HG02973 (cell line): ENCODE results near the gene GPR55.
"Not testable (repeated sequence)": the region's sequence is repeated elsewhere in the genome, so short reads cannot be mapped to it uniquely, and the experiment has no call there.

Experiments used
- ATAC-seq: cut with Tn5 transposase; IDR thresholded peaks from one replicate; pipeline ENCODE4 v1.9.1; 2021; ENCODE audit warnings: moderate library complexity; ENCODE audit not compliant: unreplicated experiment

GPR55 gene

DNA sequence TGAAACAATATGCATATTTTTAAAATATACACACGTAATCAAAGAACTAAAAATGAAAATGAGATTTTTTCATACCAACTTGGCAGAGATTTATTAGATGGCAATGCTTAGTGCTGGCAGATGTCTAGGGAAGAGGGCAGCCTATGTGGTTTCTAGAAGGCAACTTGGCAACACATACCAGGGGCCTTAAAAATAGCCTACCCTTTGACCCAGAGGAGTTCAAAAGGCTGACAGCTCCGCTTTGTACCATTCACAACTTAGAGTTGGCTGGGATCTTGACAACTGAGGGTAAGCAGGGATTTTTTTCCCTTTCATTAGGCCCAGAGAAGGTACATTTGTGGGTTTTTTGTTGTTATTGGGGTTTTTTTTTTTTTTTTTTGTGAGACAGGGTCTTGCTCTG lies 26.4 kb upstream of the GPR55 start:
- no peak for ATAC-seq

DNA sequence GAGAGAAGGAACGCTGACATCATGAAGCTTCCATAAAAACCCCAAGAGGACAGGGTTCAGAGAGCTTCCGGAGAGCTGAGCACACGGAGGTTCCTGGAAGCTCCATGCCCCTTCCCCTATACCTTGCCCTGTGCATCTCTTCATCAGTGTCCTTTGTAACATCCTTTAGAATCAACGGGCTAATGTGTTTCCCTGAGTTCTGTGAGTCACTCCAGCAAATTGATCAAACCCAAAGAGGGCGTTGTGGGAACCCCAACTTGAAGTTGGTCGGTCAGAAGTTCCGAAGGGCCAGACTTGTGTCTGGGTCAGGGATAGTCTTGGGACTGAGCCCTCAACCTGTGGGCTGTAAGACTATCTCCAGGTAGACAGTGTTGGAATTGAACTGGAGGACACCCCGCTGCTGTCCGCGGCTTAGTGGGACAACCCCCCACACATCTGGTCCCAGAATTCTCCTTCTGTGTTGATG lies 25.9 kb upstream of the GPR55 start:
- ATAC-seq, result no peak

DNA sequence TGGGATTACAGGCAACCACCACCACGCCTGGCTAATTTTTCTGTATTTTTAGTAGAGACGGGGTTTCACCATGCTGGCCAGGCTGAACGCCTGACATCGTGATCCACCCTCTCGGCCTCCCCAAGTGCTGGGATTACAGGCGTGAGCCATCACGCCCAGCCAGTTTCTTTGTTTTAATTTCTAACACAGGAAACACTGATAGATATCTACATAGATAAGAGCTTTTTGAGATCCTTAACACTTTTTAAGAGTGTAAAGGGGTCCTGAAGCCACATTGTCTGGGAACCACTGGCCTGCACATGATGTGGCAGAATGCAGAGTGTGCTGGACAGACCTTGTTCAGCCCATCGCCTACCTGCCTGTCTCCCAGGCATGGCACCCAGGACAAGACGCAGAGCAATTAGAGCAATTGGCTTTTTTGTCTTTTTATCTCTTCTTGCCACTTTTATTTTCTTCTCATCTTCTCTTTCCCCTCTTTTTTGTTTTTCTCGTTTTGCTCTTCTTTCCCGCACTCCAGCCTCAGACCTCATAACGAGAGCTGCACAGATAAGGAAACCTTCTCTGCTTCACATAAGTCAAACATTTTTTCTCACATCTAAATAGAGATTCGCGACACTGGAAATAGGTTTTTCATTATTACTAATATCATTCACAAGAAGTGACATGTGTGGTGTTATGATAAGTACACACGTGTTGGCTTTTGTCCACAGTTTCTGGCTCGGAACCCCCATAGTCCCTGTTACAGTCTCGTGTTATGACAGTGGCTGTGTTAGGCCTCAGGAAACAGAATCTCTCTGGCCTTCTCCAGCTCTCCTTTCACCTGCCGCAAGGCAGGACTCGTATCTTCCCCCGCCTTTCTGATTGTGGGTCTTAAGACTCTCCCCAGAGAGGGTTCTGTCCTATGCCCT lies 25.2 kb upstream of the GPR55 start:
- peak; percentile 47 for ATAC-seq

DNA sequence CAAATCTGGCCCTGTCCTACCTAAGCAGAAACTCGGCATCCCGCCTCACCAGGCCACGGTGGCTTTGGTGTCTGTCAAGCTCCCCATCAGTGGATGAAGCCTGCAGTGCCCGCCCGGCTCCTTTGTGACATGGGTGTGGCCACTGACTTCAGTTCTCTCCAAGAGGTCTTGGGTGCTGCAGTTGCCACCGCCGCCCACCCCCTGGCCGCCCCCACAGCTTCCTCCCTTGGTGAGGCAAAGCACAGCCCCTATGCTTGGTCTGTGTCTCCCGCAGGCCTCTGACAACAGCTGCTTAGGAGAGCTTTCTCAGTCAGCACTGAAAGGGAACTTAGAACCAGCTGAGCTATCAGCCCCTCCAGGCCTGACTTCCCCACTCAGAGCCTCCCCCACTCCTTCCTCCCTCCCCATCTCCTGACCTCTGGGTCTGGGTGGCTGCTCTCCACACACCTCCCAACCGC lies 22.9 kb upstream of the GPR55 start:
- ATAC-seq, result peak; percentile 38

DNA sequence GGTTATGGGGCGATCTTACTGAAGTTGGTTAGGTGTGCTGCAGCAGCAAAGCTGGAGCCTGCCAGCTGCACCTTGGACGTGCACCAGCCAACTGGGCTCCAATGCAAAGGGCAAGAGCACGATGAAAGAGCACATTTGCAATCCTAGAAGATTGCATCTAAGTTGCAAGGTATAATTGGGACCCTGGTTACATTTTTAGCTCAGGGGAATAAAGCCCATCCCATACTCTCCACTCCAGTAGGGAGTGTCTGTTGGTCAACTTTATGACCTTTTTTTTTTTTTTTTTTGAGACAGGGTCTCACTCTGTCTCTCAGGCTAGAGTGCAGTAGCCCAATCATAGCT lies 22.2 kb upstream of the GPR55 start:
- no peak for ATAC-seq

DNA sequence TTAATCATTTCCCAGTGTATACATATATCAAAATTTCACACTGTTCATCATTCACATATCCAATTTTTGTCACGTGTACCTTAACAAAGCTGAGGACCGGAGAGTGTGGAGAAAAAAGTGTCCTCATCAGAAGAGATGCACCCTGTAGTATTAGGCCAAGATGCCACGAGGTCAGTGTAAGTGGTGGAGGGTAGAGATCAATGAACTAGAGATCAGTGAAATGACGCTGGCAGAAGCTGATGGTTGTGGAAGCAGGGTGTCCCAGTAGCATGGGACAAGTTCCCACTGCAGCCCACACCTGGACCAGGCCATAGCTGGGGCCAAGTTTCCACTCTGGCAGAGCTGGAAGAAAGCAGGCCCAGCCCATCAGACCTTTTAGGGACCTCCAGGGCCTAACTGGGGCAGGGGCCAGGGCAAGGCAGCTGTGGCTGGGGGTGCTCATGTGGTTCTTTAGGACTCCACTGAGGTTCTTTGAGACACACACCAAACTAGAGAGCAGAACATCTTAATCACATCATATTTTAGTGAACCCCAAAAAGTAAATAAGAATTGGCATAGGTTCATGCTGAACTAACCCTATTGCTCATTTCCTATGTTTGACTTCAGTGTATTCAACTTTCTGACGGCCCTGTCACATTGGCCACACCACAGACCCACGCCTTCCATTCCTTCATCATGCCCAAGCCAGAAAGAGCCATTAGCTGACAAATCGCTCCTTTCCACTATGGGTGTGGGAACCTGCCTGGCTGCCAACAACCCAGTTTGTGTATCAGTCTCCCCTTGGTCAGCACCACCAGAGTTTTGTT lies 21.6 kb upstream of the GPR55 start:
- ATAC-seq, result no peak

DNA sequence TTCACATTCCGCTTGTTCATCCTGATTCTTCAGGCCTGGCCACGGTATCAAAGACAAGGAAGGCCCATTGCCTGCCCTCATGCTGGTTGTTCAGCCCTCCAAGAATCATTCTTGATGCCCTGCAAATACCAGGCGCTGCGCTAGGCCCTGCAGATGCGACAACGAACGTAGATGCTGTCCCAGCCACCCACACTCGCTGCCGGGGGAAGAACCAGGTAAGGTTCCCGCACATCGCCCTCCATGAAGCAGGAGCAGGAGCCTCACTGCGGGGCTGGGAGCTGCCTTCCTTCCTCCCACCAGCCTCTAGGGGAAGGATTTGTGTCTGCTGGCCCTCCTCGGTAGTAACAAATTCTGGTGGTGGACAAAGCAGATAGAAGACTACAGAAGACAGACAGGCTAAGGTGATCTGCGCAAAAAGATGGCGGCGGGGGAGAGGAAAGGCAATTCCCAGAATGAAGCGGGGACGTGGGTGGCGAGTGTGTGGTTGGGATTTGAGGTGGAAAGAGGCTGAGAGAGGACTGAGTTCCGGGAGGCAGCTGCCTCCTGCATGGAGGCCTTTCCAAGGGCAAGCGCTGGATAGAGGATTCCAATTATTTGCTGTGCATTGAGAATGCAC lies 19.8 kb upstream of the GPR55 start:
- no peak for ATAC-seq

DNA sequence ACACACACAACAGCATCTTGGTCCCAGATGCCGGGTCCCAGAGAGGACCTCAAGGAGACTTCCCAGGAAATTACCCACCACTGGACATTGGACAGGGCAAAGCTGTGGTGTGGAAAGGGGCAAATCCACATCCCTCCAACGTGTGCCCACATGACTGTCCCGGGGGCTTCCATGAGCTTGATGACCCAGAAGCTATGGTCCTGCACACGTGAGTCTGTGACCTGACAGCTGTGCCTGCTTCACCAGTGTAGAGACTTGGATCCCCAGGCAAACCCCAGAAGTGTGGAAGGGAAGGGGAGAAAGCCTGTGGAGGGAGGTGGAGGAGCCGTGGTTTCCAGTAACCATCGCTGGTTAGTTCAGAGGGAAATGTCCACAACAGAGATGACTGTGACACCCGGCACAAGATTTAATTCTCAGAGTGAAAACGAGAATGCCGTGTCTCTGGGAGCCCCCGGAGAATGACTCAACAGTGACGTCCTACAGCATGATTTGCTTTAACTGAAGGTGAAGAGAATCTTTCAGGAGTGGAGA lies 19.1 kb upstream of the GPR55 start:
- peak; percentile 59 for ATAC-seq

DNA sequence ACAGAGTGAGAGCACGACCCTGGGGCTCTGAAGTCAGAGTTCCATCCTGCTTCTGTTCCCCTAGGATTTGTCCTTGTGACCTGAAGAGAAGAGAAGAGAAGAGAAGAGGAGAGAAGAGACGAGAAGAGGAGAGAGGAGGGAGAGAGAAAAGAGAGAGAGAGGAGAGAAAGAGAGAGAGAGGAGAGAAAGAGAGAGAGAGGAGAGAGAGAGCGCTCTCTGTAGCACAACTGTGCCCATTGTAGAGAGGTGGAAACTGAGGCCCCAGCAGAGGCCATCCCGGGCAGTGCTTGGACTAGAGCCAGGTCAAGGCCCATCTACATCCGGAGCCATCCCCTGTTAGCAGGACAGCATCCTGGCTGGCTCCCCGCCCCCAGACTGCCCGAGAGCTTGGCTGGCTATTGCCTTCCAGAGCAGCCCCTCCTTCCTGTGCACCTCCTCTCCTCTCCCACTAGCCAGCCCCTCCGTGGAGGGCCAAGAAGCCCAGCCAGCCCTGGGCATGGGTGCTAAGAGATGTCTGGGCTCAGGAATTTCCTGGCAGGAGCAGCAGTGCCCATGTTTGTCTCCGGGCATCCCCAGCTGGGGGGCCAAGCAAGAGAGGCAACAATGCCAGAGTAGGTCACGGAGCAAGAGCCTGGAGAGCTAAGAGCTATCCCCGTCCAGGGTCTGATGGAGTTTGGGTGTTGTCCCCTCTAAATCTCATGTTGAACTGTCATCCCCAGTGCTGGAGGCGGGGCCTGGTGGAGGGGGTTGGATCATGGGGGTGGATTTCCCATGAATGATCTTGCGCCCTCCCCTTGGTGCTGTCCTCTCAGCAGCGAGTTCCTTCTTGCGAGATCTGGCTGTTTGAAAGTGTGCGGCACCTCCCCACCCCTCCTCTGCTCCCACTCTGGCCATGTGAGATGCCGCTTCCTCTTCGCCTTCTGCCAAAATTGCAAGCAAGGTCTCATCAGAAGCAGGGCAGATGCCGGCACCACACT lies 18.2 kb upstream of the GPR55 start:
- ATAC-seq, result peak; percentile 55

DNA sequence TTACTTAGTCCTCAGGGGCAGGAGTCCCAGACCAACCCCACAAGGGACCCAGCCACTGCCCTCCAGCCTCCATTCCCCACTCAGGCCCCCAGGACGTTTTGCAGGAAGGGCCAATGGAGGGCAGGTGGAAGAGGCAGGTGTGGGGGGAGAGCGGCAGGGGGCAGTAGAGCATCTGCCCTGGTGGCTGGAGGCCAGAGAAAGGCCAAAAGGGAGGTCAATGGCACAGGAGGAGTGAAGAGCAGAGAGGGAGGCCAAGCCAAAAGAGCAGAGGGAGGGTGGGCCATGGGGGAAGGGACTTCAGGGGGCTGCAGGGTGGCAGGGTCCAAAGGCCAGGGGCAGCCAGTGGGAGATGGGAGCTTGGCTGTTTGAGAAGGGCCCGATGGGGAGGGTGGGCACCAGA lies 17.3 kb upstream of the GPR55 start:
- ATAC-seq, result no peak

DNA sequence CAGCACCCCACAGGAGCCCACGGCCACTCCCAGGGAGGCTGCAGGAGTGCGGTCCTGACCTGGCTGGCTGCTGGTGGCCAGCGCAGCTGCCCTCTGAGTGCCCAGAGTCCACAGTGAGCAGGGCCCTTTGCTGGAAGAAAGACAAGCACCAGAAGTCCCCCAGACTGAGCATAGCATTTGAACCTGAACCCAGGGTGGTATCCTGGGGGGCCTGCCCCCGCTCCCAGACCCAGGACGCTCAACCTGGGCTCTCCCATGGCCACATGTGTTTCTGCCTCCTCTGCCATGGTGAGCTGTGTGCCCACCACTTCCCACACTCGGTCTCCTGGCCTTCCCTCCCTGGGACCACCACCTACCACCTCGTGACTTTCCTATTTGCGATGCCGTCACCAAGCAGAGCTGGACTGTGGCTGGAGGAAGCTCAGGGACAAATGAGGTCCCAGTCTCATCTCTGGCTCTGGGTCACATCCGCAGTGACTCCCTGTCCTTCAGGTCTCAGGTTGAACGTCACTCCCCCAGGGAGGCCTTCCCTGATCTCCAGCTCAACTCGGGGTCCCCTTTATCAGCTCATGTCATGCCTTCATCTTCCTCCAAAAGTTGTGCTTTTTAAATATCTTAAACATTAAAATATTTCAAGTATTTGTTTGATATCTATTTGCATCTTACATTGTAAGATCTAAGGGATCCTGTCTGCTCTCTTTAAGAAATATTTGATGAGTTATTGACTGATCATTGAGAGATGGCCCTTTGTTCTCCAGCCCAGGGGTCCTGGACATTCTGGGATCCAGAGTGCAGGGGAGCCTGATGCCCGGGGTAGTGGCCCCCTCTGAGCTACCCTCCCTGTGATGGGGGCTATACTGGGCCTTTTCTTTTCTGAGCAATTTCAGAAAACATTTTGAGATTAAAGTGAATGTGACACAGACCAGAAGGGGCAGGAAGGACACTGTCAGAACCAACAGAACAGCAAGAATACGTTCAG lies 16.4 kb upstream of the GPR55 start:
- ATAC-seq, result no peak

DNA sequence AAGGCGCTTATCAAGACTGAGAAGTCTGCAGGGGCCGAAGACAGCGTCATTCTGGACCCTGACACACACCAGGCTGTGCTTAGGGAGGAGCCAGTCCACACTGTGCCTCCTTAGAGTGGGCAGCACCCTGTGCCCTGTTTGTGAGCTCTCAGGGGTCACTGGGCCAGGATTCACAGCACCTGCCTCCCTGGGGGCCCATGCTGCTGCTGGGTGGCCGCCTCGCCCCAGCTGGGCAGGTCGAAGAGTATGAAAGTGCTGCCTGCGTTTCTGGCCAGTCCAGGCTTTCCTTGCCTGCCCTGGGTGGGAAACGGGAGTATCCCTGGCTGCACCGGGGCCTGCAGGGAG lies 15.4 kb upstream of the GPR55 start:
- no peak for ATAC-seq

DNA sequence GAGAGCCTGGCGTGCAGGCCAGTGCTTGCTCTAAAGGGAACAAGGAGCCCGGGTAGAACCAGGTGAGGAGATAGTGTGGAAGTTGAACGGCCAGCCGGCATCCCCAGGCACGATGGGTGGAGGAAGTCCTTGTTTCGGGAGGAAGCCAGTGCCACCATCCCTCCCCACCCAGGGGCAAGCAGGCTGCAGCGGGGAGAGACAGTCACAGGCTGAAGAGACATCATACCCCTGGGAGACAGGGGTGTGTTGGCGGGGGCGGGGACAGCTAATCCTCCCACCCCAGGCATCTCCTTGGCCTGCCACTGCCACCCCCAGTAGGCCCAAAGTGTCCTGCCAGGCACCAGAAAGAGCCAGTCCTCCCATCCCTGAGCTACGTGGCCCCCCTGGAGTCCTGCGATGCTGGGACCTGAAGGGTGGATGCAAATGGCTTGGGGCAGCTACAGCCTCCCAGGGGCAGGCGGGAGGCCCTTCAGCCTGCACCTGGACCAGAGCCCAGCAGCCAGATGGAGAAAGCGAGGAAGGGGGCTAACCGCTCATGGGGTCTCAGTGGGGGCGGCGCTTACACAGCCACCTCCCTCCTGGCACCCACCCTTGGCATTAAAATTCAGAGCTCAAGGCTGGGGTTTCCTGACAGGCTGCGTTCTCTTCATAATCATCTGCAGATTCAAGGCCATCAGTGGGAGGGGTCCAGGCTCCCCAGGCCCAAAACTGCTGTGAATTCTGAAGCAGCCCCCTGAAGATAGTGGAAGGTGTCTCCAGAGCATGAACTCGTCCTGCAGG lies 14.8 kb upstream of the GPR55 start:
- no peak for ATAC-seq

DNA sequence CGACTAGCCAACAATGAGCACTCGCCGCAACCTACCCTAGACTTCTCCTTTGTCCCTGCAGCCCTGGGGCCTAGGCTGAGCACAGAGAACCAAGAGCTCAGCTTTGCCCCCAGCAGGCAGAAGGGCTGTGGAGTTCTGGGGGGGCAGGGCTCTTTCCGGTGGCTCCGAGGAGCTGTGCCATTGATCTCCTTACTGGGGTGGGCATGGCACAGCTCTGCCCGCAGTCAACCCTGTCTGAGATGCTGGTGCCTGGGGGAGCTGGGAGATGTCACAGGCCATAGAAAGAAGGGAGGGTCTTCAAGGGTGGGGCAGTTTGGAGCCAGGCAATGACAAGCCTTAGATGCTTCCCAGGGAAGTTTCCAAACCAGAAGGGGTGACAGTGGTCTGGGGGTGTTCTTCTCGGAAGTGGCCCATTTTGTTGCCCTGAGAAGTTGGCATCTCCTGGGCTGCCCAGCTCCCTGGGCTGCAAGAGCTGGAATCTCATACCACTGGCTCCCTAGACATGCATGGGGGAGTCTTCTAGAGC lies 14.1 kb upstream of the GPR55 start:
- ATAC-seq, result no peak

DNA sequence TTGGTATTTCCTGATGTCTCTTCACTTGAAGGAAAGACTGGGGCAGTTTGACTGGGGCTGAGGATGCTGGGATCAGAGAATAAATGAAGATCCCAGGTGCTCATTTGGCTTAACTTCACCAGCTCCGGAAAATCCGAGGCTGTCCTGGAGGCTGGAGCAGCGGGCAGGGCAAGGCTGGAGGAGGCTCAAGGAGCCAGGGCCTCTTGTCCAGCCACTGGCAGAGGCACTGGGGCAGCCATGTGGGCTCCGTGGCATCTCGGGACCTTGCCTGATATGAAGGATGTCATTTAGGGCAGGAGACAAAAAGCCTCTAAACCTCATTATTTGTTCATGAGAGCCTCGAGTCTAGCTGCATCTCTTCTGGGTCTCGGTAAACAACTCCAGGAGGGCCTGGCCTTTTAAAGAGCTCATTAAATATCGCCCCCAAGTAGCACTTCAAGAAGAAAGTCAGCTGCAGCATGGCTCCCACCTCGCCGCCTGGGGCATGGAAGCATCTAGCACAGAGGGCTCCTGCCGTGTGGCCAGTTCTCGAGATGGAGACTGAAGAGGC lies 13.5 kb upstream of the GPR55 start:
- no peak for ATAC-seq

DNA sequence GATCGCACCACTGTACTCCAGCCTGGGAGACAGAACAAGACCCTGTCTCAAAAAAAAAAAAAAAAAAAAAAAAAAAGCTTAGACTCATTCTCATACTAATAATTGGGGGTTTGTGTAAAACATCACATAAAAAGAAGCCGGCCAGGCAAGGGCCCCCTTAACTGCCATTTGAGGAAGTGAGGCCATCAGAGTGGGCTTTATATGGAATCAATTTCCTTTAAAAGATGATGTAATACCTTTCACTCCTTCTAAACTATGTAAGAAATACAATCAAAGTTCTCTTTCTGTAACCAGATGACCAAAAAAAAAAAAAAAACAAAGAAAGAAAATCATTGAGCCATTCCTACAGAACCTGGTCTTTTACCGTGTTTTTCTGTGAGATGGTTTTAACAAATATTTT lies 13.1 kb upstream of the GPR55 start:
- no peak for ATAC-seq

DNA sequence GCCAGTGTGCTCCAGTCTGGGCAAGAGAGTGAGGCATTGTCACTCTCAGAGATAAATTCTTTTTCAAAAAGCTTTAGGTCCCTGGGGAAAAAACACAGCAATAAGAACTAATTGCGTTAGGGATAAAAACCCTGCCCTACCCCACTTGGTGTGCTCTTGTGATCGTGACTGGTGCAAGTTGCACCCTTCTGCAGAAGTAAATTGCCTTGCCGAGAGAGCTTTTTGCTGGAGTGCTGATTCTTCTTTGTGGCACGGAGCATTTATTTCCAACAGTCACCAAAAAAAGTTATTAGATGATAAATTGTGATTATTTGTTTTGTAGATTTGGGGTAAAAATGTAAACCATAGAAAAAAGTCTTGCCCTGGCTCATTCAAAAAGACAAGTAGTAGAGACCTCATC lies 12.3 kb upstream of the GPR55 start:
- ATAC-seq, result no peak

DNA sequence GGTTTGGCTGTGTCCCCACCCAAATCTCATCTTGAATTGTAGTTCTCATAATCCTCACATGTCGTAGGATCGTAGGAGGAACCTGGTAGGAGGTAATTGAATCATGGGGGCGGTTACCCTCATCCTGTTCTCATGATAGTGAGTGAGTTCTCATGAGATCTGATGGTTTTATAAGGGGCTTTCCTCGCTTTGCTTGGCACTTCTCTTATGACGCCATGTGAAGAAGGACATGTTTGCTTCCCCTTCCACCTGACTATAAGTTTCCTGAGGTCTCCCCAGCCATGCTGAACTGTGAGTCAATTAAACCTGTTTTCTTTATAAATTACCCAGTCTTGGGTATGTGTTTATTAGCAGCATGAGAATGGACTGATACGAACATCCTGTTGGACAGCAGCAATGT lies 11.2 kb upstream of the GPR55 start:
- not testable (repeated sequence) for ATAC-seq
